Endothelial cell of umbilical vein (primary cell): ENCODE measurements around the gene CACNA1C.

Source experiments
- CTCF ChIP-seq, 2 donors: IDR thresholded peaks; 1 replicate in 1 of 2; 2 replicates in 1 of 2; pipeline ENCODE4 v1.5.1; 2011; ENCODE audit warnings: low read length in 2 of 2, mild to moderate bottlenecking in 2 of 2, moderate library complexity in 2 of 2, control low read depth in 1 of 2, inconsistent platforms in 1 of 2, low read depth in 1 of 2; ENCODE audit not compliant: insufficient read depth in 1 of 2; ENCODE audit errors: extremely low read depth in 1 of 2
- EZH2 ChIP-seq: IDR thresholded peaks from 2 replicates; pipeline ENCODE4 v1.6.1; 2012; ENCODE audit warnings: borderline replicate concordance, low read depth, mild to moderate bottlenecking, moderate library complexity, low read length, inconsistent platforms; ENCODE audit not compliant: severe bottlenecking
- FOS ChIP-seq: IDR thresholded peaks from 2 replicates; pipeline ENCODE4 v1.6.1; 2011; ENCODE audit warnings: mild to moderate bottlenecking, low read length, moderate library complexity, borderline replicate concordance; ENCODE audit not compliant: insufficient read depth
- GATA2 ChIP-seq: IDR thresholded peaks from 2 replicates; pipeline ENCODE4 v1.7.0; 2011; ENCODE audit warnings: low read depth, mild to moderate bottlenecking, moderate library complexity, mixed read lengths, low read length; ENCODE audit not compliant: insufficient read length, insufficient read depth
- JUN ChIP-seq: IDR thresholded peaks from 2 replicates; pipeline ENCODE4 v1.6.1; 2011; ENCODE audit warnings: borderline replicate concordance, low read depth; ENCODE audit not compliant: insufficient read length, insufficient read depth
- MAX ChIP-seq: IDR thresholded peaks from 2 replicates; pipeline ENCODE4 v1.6.1; 2011; ENCODE audit not compliant: insufficient read depth, insufficient read length
- MYC ChIP-seq: IDR thresholded peaks from one replicate; pipeline ENCODE4 v1.6.1; 2011; ENCODE audit warnings: mild to moderate bottlenecking, low read depth, low read length
- POLR2A ChIP-seq: IDR thresholded peaks from 2 replicates; pipeline ENCODE4 v1.6.1; 2012; ENCODE audit warnings: low read depth, mild to moderate bottlenecking, control low read depth, low read length

GRCh38 chr12:2302711-2303580, 250.2 kb downstream of the CACNA1C start:
- no peak for TF ChIP-seq CTCF (IDR thresholded peaks at IDR 0.05; ENCODE audit: extremely low read depth in 1 of 2, insufficient read depth in 1 of 2, low read depth in 1 of 2, low read length in 2 of 2)
- no peak for TF ChIP-seq JUN
- TF ChIP-seq EZH2: no peak
- TF ChIP-seq POLR2A: no peak
- no peak for TF ChIP-seq MAX
- no peak for TF ChIP-seq MYC
- TF ChIP-seq GATA2: no peak
- TF ChIP-seq FOS: no peak
